H1 (cell line): ENCODE measurements around the gene NSD2. TPM values are rescaled to one million over a fixed set of nuclear protein-coding genes. Genes with fewer than 3 reads are reported as not detected.

Source experiments
- CTCF ChIA-PET: fragments of 300-600 bp; sonication (Branson Sonifier 250); formaldehyde crosslinking; loops from one replicate; lab custom pipeline; 2021; ENCODE audit not compliant: partially characterized antibody; lab: Charles Lee
- POLR2A ChIA-PET: fragments of 300-600 bp; sonication (Branson Sonifier 250); formaldehyde crosslinking; loops from one replicate; lab custom pipeline; 2021; ENCODE audit warnings: inconsistent platforms; ENCODE audit not compliant: partially characterized antibody; lab: Charles Lee
- DNase-seq, 2 experiments: peaks; one replicate each; pipeline versions ENCODE4 v3.0.0 to v3.0.0-alpha.2; 2010 to 2022; ENCODE audit warnings: low spot score in 2 of 2, low read depth in 1 of 2, mixed read lengths in 1 of 2
- FAIRE-seq: peaks from 2 replicates; lab custom pipeline; 2011; peaks lifted over from hg19 to GRCh38; lab: Jason Lieb, UNC
- H2AFZ ChIP-seq: 2 replicates; pipeline ENCODE4 v1.8.1; 2012; ENCODE audit warnings: low read length, inconsistent platforms
- H2AK5ac ChIP-seq: 2 replicates; pipeline ENCODE4 v1.6.1; 2013; ENCODE audit warnings: low read depth, low read length
- H2BK120ac ChIP-seq: replicated peaks from 2 replicates; pipeline ENCODE3; 2013; ENCODE audit warnings: low read depth, low read length, inconsistent platforms
- H2BK12ac ChIP-seq: 2 replicates; pipeline ENCODE4 v1.6.1; 2013; ENCODE audit warnings: low read depth, low read length
- H2BK15ac ChIP-seq: 2 replicates; pipeline ENCODE4 v1.6.1; 2013; ENCODE audit warnings: low read length
- H2BK20ac ChIP-seq: 2 replicates; pipeline ENCODE4 v1.6.1; 2013; ENCODE audit warnings: low read length
- H2BK5ac ChIP-seq: 2 replicates; pipeline ENCODE4 v1.6.1; 2013; ENCODE audit warnings: low read depth, low read length
- H3K14ac ChIP-seq: 2 replicates; pipeline ENCODE4 v1.6.1; 2013; ENCODE audit warnings: inconsistent platforms; ENCODE audit not compliant: insufficient read length
- H3K18ac ChIP-seq: 2 replicates; pipeline ENCODE4 v1.6.1; 2013; ENCODE audit warnings: low read length; ENCODE audit errors: extremely low read depth
- H3K23ac ChIP-seq: 2 replicates; pipeline ENCODE4 v1.6.1; 2013; ENCODE audit warnings: inconsistent platforms; ENCODE audit not compliant: insufficient read length
- H3K23me2 ChIP-seq: 2 replicates; pipeline ENCODE4 v1.6.1; 2013; ENCODE audit warnings: low read depth, low read length
- H3K27ac ChIP-seq: 2 replicates; pipeline ENCODE4 v1.6.1; 2011; ENCODE audit warnings: low read depth, low read length, inconsistent platforms
- H3K27me3 ChIP-seq, 4 experiments: replicated peaks in 1 of 4; 1 replicate in 1 of 4; 2 replicates in 3 of 4; pipeline versions ENCODE4 v1.6.1 to v1.8.1; 2011 to 2013; ENCODE audit warnings: low read length in 3 of 4, mild to moderate bottlenecking in 3 of 4, inconsistent platforms in 2 of 4, mixed read lengths in 2 of 4, moderate library complexity in 1 of 4; ENCODE audit not compliant: control insufficient read depth in 3 of 4, insufficient read depth in 3 of 4; ENCODE audit errors: extremely low read depth in 1 of 4
- H3K36me3 ChIP-seq, 4 experiments: 2 replicates each; pipeline versions ENCODE4 v1.6.1 to v1.8.1; 2011 to 2013; ENCODE audit warnings: mild to moderate bottlenecking in 4 of 4, low read length in 3 of 4, moderate library complexity in 2 of 4, control low read depth in 1 of 4, inconsistent platforms in 1 of 4; ENCODE audit not compliant: insufficient read depth in 4 of 4, control insufficient read depth in 2 of 4
- H3K4ac ChIP-seq: replicated peaks from 2 replicates; pipeline ENCODE3; 2013; ENCODE audit warnings: low read length, low read depth, mixed read lengths, inconsistent platforms; ENCODE audit not compliant: insufficient read length
- H3K4me1 ChIP-seq, 4 experiments: replicated peaks in 1 of 4; 1 replicate in 1 of 4; 2 replicates in 3 of 4; pipeline versions ENCODE4 v1.6.1 to v1.8.1; 2011 to 2013; ENCODE audit warnings: low read length in 3 of 4, inconsistent platforms in 2 of 4, mixed read lengths in 1 of 4; ENCODE audit not compliant: insufficient read depth in 4 of 4, control insufficient read depth in 3 of 4
- H3K4me2 ChIP-seq, 2 experiments: 2 replicates each; pipeline versions ENCODE4 v1.6.1 to v1.8.1; 2011 to 2013; ENCODE audit warnings: low read depth in 2 of 2, low read length in 2 of 2, control low read depth in 1 of 2, inconsistent platforms in 1 of 2, mild to moderate bottlenecking in 1 of 2; ENCODE audit not compliant: insufficient read depth in 1 of 2
- H3K4me3 ChIP-seq, 4 experiments: fragments of 200-600, 300-600 bp in 1 of 4; sonication (generic), shearing (Covaris generic), sonication (Bioruptor Twin) in 1 of 4; 2 replicates each; pipeline versions ENCODE4 v1.5.1 to v1.8.1; 2011 to 2016; ENCODE audit warnings: low read length in 4 of 4, low read depth in 3 of 4, control low read depth in 2 of 4, inconsistent platforms in 2 of 4, mild to moderate bottlenecking in 2 of 4, mixed read lengths in 1 of 4, moderate library complexity in 1 of 4; ENCODE audit not compliant: insufficient read depth in 2 of 4; ENCODE audit errors: extremely low read depth in 1 of 4
- H3K56ac ChIP-seq: replicated peaks from 2 replicates; pipeline ENCODE3; 2013; ENCODE audit warnings: low read depth, mild to moderate bottlenecking, mixed read lengths, low read length, inconsistent platforms; ENCODE audit not compliant: insufficient read length
- H3K79me1 ChIP-seq: 2 replicates; pipeline ENCODE4 v1.6.1; 2013; ENCODE audit warnings: low read depth, low read length, control low read depth
- H3K79me2 ChIP-seq, 2 experiments: 2 replicates each; pipeline versions ENCODE4 v1.6.1 to v1.8.1; 2012 to 2013; ENCODE audit warnings: low read length in 2 of 2, mild to moderate bottlenecking in 2 of 2, inconsistent platforms in 1 of 2; ENCODE audit not compliant: insufficient read depth in 2 of 2, control insufficient read depth in 1 of 2
- H3K9ac ChIP-seq, 4 experiments: replicated peaks in 1 of 4; 1 replicate in 1 of 4; 2 replicates in 3 of 4; pipeline versions ENCODE4 v1.6.1 to v1.8.1; 2011 to 2013; ENCODE audit warnings: low read depth in 3 of 4, low read length in 3 of 4, control low read depth in 2 of 4, mild to moderate bottlenecking in 2 of 4, moderate library complexity in 2 of 4, inconsistent platforms in 1 of 4; ENCODE audit errors: extremely low read depth in 1 of 4
- H3K9me3 ChIP-seq, 2 experiments: 2 replicates each; pipeline versions ENCODE4 v1.6.1 to v1.8.1; 2012 to 2013; ENCODE audit warnings: mild to moderate bottlenecking in 2 of 2, moderate library complexity in 2 of 2, control low read depth in 1 of 2, inconsistent platforms in 1 of 2, low read depth in 1 of 2, low read length in 1 of 2, mixed read lengths in 1 of 2; ENCODE audit not compliant: insufficient read depth in 2 of 2
- H4K20me1 ChIP-seq, 2 experiments: replicated peaks in 1 of 2; 2 replicates each; pipeline versions ENCODE3 to v1.8.1; 2011 to 2013; ENCODE audit warnings: inconsistent platforms in 2 of 2, low read length in 2 of 2, mild to moderate bottlenecking in 1 of 2; ENCODE audit not compliant: insufficient read depth in 2 of 2, control insufficient read depth in 1 of 2
- H4K5ac ChIP-seq: 2 replicates; pipeline ENCODE4 v1.6.1; 2013; ENCODE audit warnings: low read length, low read depth, mixed read lengths, inconsistent platforms; ENCODE audit not compliant: insufficient read length
- H4K8ac ChIP-seq: 2 replicates; pipeline ENCODE4 v1.8.0; 2013; ENCODE audit warnings: mild to moderate bottlenecking, moderate library complexity, low read length, inconsistent platforms; ENCODE audit not compliant: insufficient read depth; ENCODE audit errors: extremely low read depth
- H4K91ac ChIP-seq: replicated peaks from 2 replicates; pipeline ENCODE3; 2013; ENCODE audit warnings: low read length, mixed read lengths, inconsistent platforms; ENCODE audit not compliant: insufficient read length
- BCL11A ChIP-seq, 2 experiments: IDR thresholded peaks; one replicate each; pipeline ENCODE4 v1.6.1; 2011; ENCODE audit warnings: low read depth in 2 of 2, low read length in 2 of 2, mild to moderate bottlenecking in 2 of 2
- BRCA1 ChIP-seq: IDR thresholded peaks from 2 replicates; pipeline ENCODE4 v1.6.1; 2012; ENCODE audit warnings: low read depth, low read length, improper control_type of control experiment
- CEBPB ChIP-seq: IDR thresholded peaks from 2 replicates; pipeline ENCODE4 v1.6.1; 2012; ENCODE audit warnings: low read depth, low read length
- KDM5A ChIP-seq: fragments of 200-600 bp; IDR thresholded peaks from 2 replicates; pipeline ENCODE4 v1.7.1; 2012; ENCODE audit warnings: mild to moderate bottlenecking, low read length, inconsistent platforms, mixed read lengths
- PHF8 ChIP-seq: fragments of 200-600 bp; sonication (generic); conservative IDR thresholded peaks from 2 replicates; pipeline ENCODE4 v1.7.1; 2012; ENCODE audit warnings: low read depth, mild to moderate bottlenecking, inconsistent platforms, low read length, moderate library complexity
- RBBP5 ChIP-seq: IDR thresholded peaks from 2 replicates; pipeline ENCODE4 v1.7.1; 2012; ENCODE audit warnings: low read depth, mild to moderate bottlenecking, inconsistent platforms, low read length, moderate library complexity, borderline replicate concordance
- RXRA ChIP-seq: IDR thresholded peaks from 2 replicates; pipeline ENCODE4 v1.6.1; 2011; ENCODE audit warnings: low read depth, mild to moderate bottlenecking, low read length, moderate library complexity; ENCODE audit not compliant: insufficient read depth
- SAP30 ChIP-seq: fragments of 300-600 bp; sonication (generic); IDR thresholded peaks from 2 replicates; pipeline ENCODE4 v1.7.1; 2012; ENCODE audit warnings: low read length, moderate library complexity, mild to moderate bottlenecking, inconsistent platforms; ENCODE audit not compliant: insufficient read depth, insufficient replicate concordance
- TBP ChIP-seq: IDR thresholded peaks from 2 replicates; pipeline ENCODE4 v1.6.1; 2011; ENCODE audit warnings: low read depth, low read length, improper control_type of control experiment
- WGBS, 2 experiments: shearing (Covaris generic) in 1 of 2; methylation state at CpG; one replicate each; pipeline versions ENCODE4 v1.1.6 to v1.1.7; 2013 to 2015; ENCODE audit warnings: low lambda C conversion rate in 2 of 2, mixed read lengths in 2 of 2, inconsistent platforms in 1 of 2, low coverage in 1 of 2, missing lambda C conversion rate in 1 of 2; ENCODE audit not compliant: insufficient replicate concordance in 2 of 2, insufficient coverage in 1 of 2, insufficient read length in 1 of 2; ENCODE audit errors: extremely low coverage in 1 of 2, missing lambda C conversion rate in 1 of 2; 5-methylcytosine and 5-hydroxymethylcytosine counted together
- polyA plus RNA-seq, 7 experiments: library from polyadenylated mRNA; depleted of rRNA in 3 of 7; stranded (reverse) in 5 of 7; unstranded in 2 of 7; fragments of >200 nt in 5 of 7; fragments of 200-250 nt in 2 of 7; gene quantifications; 1 replicate in 5 of 7; 2 replicates in 1 of 7; 4 replicates in 1 of 7; pipeline versions ENCODE4 v1.2.1 to v1.2.3, GENCODE V29; 2011 to 2013; ENCODE audit warnings: missing spikeins in 2 of 7, mixed read lengths in 2 of 7
- total RNA-seq: library from RNA; stranded (reverse); fragmentation: NEBNext Ultra II Directional; extraction: Animal tissue kit (Norgen Biotek cat#: 25700); gene quantifications from 2 replicates; pipeline ENCODE4 v1.2.1, GENCODE V29; 2021
- TF ChIP-seq, protein P1 (sequence below): IDR thresholded peaks from 2 replicates; pipeline ENCODE4 v1.6.1; 2012; ENCODE audit warnings: inconsistent platforms
- TF ChIP-seq, protein P2 (sequence below): IDR thresholded peaks from 2 replicates; pipeline ENCODE4 v1.6.1; 2012; ENCODE audit warnings: low read length, inconsistent platforms

Gene NSD2
- total and polyA plus RNA-seq, 2 of the 8 experiments (the other 6 are each of a cell fraction or from before 2014, with no cell fraction given), result 26.7 to 129 TPM

DNA sequence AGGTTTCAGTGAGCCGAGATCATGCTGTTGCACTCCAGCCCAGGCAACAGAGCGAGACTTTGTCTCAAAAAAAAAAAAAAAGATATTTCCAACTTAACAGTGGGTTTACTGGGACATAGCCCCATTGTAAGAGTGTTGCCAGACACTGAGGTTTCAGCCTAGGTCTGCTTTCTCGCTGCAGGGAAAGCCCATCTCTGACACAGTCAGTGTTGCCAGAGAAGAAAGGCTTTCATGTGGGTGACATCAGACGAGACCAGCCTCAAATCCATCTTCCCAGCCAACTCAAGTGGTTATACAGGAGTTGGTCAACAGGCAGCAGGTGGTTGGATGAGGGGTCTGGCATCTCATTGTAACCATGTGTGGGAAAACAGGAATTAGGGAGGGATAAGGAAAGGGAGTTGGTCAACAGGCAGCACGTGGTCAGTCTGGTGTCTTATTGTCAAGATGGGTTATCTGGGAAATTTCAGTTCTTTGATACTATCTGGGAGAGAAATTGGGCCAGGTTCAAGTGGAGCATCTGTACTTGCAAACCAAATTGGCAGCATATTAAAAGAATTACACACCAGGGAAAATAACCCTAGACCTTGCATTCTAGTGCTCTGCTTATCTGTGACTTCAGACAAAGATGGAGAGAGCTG, 96.4 kb downstream of the NSD2 start:
- CTCF ChIA-PET, result interaction anchor here (1.3 kb wide), 1 partner anchor 44 kb away, joined by 3 read pairs; no protein-coding TSS in a partner anchor
- H3K4me1 ChIP-seq, result no peaks in the 10 kb centered on the region; a peak in 2 of 7 replicates
- TF ChIP-seq TBP (no peak), CEBPB (no peak), RXRA (no peak), BRCA1 (no peak), KDM5A (no peak), SAP30 (no peak), PHF8 (no peak), RBBP5 (no peak), BCL11A (IDR thresholded peaks at IDR 0.05; ENCODE audit: low read depth in 2 of 2, low read length in 2 of 2) (no peak)
- TF ChIP-seq, protein P1, sequence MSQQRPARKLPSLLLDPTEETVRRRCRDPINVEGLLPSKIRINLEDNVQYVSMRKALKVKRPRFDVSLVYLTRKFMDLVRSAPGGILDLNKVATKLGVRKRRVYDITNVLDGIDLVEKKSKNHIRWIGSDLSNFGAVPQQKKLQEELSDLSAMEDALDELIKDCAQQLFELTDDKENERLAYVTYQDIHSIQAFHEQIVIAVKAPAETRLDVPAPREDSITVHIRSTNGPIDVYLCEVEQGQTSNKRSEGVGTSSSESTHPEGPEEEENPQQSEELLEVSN, result no peak
- TF ChIP-seq, protein P2, sequence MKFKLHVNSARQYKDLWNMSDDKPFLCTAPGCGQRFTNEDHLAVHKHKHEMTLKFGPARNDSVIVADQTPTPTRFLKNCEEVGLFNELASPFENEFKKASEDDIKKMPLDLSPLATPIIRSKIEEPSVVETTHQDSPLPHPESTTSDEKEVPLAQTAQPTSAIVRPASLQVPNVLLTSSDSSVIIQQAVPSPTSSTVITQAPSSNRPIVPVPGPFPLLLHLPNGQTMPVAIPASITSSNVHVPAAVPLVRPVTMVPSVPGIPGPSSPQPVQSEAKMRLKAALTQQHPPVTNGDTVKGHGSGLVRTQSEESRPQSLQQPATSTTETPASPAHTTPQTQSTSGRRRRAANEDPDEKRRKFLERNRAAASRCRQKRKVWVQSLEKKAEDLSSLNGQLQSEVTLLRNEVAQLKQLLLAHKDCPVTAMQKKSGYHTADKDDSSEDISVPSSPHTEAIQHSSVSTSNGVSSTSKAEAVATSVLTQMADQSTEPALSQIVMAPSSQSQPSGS, result no peak

More for the DNA sequence above, 96.4 kb downstream of the NSD2 start:
- peaks cover 3 to 25% (median 9%) of the 10 kb centered on the region in 4 experiments; a peak in 7 of 8 replicates for H3K36me3 ChIP-seq
- H3K14ac ChIP-seq, result no peak overlapping the region
- no peak for FAIRE-seq
- H2BK20ac ChIP-seq, result no peak overlapping the region
- no peak overlapping the region for H4K8ac ChIP-seq
- no peaks in the 10 kb centered on the region for H3K23me2 ChIP-seq
- POLR2A ChIA-PET, result no interaction called here
- no peak overlapping the region for H2BK15ac ChIP-seq
- H2BK12ac ChIP-seq, result no peak overlapping the region
- DNase-seq, result no peak
- no peak overlapping the region for H3K4me2 ChIP-seq
- no peak overlapping the region for H3K9ac ChIP-seq
- no peak overlapping the region for H4K91ac ChIP-seq
- no peak overlapping the region for H2BK5ac ChIP-seq
- no peaks in the 10 kb centered on the region for H3K79me1 ChIP-seq
- H3K56ac ChIP-seq, result no peak overlapping the region
- H3K79me2 ChIP-seq, result no peaks in the 10 kb centered on the region
- no peak overlapping the region for H3K4me3 ChIP-seq
- no peak overlapping the region for H4K5ac ChIP-seq
- H3K18ac ChIP-seq, result no peak overlapping the region
- no peak overlapping the region for H2AFZ ChIP-seq
- peaks cover 2 to 5% of the 10 kb centered on the region in 2 experiments for H4K20me1 ChIP-seq
- H3K4ac ChIP-seq, result no peak overlapping the region
- no peak overlapping the region for H3K27ac ChIP-seq
- H2BK120ac ChIP-seq, result no peak overlapping the region
- no peak overlapping the region for H2AK5ac ChIP-seq
- H3K23ac ChIP-seq, result no peak overlapping the region
- 92% methylated on average over 5 of the region's 5 CpGs; no CpG with 5 or more reads in 1 of the 2 experiments for WGBS, 2 experiments
- no peaks in the 10 kb centered on the region for H3K27me3 ChIP-seq
- no peaks in the 10 kb centered on the region for H3K9me3 ChIP-seq
